Measurements from ENCODE around the gene CCSER1.

CCSER1 gene

DNA sequence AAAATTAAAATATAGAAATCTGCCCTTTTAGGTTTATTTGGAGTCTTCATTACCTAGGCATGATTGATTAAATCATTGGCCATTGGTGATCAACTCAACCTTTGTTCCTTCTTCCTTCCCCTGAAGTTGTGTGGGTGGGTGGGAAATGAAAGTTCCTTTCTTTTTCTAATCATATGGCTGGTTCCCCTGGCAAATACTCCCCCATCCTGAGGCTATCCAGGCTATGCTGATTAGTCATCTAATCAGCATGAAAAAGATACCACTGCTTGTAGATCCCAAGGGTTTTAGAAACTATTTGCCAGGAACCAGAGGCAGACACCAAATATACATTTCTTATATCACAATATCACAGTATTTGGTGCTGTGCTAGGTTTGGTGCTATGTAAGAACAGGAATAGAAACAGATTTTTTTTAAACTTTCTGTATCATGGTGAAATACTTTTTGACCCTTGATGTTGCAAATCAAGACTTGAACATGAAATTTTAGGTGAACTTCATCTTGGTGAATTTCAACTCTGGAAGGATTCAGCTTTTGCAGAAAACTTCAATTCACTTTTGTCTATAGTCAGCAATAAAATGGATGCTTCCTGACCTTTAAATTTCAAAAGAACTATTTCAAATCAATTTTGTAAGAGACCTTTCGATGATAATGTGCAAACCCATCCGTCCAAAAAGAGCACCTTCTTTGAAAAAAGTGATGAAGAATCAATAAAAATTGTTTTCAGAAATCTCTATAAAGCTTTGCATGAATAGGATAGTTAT is 71.1 kb downstream of the CCSER1 start:
- DNase-seq (ENCODE audit: low spot score), result no peak

DNA sequence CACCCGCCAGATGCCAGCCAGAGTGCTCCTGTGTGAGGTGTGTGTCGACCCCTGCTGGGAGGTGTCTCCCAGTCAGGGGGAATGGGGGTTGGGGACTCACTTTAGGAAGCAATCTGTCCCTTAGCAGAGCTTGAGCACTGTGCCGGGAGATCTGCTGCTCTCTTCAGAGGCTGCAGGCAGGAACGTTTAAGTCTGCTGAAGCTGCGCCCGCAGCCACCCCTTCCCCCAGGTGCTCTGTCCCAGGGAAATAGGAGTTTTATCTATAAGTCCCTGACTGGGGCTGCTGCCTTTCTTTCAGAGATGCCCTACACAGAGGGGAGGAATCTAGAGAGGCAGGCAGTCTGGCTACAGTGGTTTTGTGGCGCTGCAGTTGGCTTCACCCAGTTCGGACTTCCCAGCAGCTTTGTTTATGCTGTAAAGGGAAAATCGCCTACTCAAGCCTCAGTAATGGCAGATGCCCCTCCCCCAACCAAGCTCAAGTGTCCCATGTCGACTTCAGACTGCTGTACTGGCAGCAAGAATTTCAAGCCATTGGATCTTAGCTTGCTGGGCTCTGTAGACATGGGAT is 80.8 kb downstream of the CCSER1 start:
- DNase-seq (ENCODE audit: low spot score), result no peak

GRCh38 chr4:90209922-90210321 is 82.7 kb downstream of the CCSER1 start:
- DNase-seq (ENCODE audit: low spot score), result no peak

DNA sequence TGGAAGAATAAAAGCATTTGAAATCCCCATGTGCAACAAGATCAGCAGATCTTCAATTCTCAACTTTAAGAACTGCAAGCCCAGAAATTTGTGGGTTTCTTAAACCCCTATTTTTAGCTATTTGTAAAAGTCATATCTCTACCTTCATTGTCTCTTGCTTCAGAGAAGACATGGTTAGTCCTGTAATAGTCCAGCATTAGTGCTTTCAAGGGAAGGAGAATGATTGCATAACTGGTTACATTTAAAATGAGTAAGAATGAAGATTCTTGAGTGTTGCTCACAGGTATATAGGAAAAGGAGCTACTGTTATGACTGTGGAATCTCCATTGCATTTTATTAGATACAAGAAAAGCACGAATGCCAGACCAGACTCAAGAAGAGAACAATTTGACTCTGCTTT is 84.0 kb downstream of the CCSER1 start:
- no peak for DNase-seq (ENCODE audit: low spot score)

GRCh38 chr4:90215286-90215685 is 88.1 kb downstream of the CCSER1 start:
- no peak for DNase-seq (ENCODE audit: low spot score)

GRCh38 chr4:90219822-90220221 is 92.6 kb downstream of the CCSER1 start:
- DNase-seq (ENCODE audit: low spot score), result no peak

DNA sequence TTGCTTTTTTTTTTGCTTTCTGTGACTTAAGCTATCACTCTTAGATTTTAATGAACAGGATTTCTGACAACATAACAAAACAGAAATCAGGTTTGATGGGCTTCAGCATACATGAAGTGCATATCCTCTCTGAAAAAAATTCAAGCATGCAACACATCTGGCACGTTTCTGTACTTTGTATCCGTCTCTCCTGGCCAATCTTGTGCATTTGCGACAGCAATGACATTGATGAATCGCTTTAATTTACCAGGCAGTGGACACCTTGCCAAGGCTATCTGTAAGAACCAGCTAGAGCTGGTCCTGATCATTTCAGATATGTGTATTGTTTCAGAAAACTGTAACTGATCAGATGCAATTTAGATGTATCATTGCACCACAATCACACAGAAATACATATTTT is 93.3 kb downstream of the CCSER1 start:
- no peak for DNase-seq (ENCODE audit: low spot score)

DNA sequence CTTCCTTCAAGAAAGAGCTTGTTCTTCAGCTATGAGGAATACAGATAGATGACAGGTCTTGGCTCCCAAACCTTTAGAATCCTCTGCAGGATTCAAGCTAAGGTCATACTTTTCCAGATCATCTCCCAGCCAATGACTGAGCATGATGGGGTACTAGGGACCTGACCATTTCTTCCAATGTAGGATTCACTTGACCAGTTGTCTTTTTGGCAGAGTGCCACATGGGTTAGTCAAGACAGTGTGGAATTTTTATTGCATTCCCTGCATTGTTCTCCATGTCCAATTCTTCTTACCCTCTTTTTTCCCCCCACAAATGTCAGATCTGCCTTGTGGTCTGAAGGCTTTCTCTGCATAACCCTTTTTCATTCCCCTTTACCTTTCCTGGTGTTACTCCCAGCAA is 99.5 kb downstream of the CCSER1 start:
- DNase-seq (ENCODE audit: low spot score), result no peak

GRCh38 chr4:90227177-90227576 is 100.0 kb downstream of the CCSER1 start:
- DNase-seq (ENCODE audit: low spot score), result no peak

DNA sequence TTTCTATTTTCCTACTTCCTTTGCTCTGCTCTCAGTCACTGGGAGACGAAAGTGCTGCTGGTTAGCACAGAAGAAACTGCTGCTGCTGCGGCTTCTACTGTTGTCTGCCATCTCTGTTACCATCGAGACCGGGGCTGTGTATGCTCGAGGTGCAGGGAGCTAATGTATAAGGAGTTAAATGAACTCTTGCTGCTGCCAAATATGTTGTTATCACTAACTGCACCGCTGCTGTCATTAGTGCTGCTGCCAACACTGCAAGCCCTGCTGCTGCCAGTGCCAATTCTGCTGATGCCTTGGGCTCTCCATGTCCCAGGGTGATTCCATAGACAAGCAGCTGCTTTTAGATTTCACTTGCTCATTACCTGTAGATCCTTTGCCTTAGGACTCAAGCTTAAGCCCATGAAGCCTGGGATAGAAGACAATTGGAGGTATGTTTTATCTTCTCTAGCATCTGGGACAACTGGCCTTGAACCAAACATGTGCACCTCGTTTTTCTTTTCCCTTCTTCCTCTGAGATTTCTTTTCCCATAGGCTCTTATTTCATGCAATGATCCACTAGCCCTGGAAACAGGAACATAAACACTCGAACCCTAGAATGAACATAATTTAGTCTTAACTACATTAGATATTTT is 107.8 kb downstream of the CCSER1 start:
- DNase-seq (ENCODE audit: low spot score), result no peak

- DNase-seq (ENCODE audit: low spot score), result no peak
Measured at GRCh38 chr4:90237751-90238530, 110.7 kb downstream of the CCSER1 start.

GRCh38 chr4:90240333-90240732 is 113.1 kb downstream of the CCSER1 start:
- no peak for DNase-seq (ENCODE audit: low spot score)

GRCh38 chr4:90241008-90241407 is 113.8 kb downstream of the CCSER1 start:
- DNase-seq (ENCODE audit: low spot score), result no peak

- no peak for DNase-seq (ENCODE audit: low spot score)
Measured at GRCh38 chr4:90245837-90246236, 118.6 kb downstream of the CCSER1 start.

DNA sequence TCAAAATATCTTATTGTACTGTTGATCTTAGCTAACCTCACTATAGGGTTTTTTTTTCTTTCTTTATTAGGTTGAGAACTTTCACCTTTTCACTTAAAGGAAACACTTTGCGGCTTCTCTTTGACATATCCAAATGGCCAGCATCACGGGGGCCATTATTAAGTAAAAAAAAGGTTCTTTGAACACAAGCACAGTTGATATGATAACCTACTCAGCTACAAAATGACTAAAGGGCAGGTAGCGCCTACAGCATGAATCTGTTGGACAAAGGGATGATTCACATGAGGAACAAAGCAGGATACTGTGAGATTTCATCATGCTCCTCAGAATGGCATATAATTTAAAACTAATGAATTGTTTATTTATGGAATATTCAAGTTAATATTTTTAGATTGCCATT is 119.6 kb downstream of the CCSER1 start:
- no peak for DNase-seq (ENCODE audit: low spot score)

- DNase-seq (ENCODE audit: low spot score), result no peak
Measured at GRCh38 chr4:90254357-90254756, 127.2 kb downstream of the CCSER1 start.

DNA sequence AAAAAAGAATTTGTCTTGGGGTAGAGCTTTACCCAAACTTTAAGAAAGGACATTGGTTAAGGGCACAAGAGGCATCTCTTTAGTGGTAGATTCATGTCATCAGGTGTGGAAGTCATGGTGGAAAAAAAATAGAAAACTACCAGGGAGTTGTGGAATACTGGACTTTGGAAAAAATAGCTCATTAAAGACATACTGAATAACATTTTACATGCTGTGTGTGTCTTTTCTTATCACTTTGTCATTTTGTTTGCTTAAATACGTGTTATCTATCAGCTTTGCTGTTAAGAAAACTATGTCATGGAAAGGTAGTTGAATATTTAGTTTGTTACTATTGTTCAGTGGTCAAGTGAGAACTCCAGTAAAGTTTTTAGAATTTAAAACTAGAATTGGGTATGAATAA is 147.0 kb downstream of the CCSER1 start:
- no peak for DNase-seq (ENCODE audit: low spot score)

GRCh38 chr4:90280954-90281353 is 153.8 kb downstream of the CCSER1 start:
- DNase-seq (ENCODE audit: low spot score), result no peak

GRCh38 chr4:90281541-90282355 is 154.6 kb downstream of the CCSER1 start:
- DNase-seq (ENCODE audit: low spot score), result no peak

DNA sequence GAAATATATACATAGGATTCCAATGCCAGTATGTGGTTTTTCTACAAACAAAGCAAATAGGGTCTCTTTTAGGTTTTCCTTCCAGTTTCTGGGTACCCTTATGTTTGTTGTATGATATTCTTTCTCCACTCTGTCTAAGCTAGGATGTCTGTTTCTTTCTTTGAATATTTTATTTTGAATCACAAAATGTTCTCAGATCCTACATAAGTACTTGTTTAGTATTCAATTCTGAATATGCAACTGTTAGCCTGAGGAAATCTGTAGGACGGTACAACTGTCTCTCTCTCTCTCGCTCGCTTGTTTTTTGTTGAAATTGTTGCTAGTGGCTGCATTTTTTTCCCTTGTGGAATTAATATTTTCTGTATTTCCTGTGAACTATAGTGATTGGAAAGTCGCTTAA is 163.2 kb downstream of the CCSER1 start:
- DNase-seq (ENCODE audit: low spot score), result no peak

DNA sequence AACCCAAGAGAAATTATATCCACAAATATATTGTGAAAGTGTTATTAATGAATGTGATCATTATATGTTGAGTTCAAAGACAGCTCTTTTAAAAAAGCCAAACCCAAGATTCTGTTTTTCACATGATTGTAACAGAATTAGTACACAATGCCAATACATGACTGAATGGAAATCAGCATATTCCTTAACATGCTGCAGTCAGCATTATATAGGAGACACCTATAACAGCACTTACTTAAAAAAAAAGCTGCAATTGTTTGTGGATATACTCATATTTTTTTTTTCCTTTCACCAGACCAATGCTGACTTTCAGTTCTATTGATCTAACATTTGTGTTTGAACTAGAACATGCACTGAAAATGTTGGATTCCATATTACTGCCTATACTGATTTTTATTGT is 165.2 kb downstream of the CCSER1 start:
- no peak for DNase-seq (ENCODE audit: low spot score)

GRCh38 chr4:90293320-90293719 is 166.1 kb downstream of the CCSER1 start:
- DNase-seq (ENCODE audit: low spot score), result no peak
